Gastroesophageal sphincter (tissue), 3 donors: ENCODE measurements around the gene LRBA.

Experiments used
- CTCF ChIP-seq, 4 experiments: fragments of 200-600 bp in 2 of 4; fragments of 450-650 bp in 2 of 4; sonication (generic) in 1 of 4; IDR thresholded peaks; one replicate each; pipeline ENCODE4 v1.5.1; 2017 to 2019; ENCODE audit warnings: antibody characterized with exemption in 4 of 4, mild to moderate bottlenecking in 2 of 4, moderate library complexity in 2 of 4
- EP300 ChIP-seq: sonication (generic); formaldehyde crosslinking; IDR thresholded peaks from one replicate; pipeline ENCODE4 v1.6.1; 2017; ENCODE audit warnings: antibody characterized with exemption, mild to moderate bottlenecking

DNA sequence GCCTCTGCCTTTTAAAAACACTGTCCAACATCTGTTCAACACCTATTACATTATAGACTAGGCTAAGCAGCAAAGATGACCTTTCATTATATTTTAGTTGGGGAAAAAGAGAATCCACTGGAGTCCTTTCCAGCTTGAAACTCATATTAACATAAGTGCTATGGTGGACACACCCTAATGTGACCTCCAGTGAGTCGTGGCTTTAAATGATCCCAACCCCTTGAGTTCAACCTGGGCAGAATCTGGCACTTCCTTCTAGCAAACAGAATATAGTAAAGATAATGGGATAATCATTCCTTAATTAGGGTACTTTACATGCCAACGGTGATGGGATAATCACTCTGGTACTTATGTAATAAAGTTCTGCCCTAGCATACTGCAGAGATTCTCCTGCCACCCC, 270.5 kb downstream of the LRBA start:
- no peak for TF ChIP-seq CTCF (IDR thresholded peaks at IDR 0.05)
- no peak for TF ChIP-seq EP300
